Endothelial cell of umbilical vein (primary cell): ENCODE results near the gene BGN. TPM values are rescaled to one million over a fixed set of nuclear protein-coding genes. Genes with fewer than 3 reads are reported as not detected.

Experiments used
- BruUV-seq: library from RNA; stranded (reverse); fragments of 400-500 nt; replicated peaks from 2 replicates; lab custom pipeline; 2021; lab: Mats Ljungman, UMichigan
- CTCF ChIA-PET: fragments of 300-600, 350-600 bp; sonication (Branson Sonifier 250); formaldehyde crosslinking; loops from one replicate; lab custom pipeline; 2021; ENCODE audit warnings: antibody characterized with exemption, inconsistent platforms; lab: Charles Lee
- POLR2A ChIA-PET: fragments of 300-600, 350-600 bp; sonication (Branson Sonifier 250); formaldehyde crosslinking; loops from one replicate; lab custom pipeline; 2021; ENCODE audit warnings: antibody characterized with exemption, inconsistent platforms; lab: Charles Lee
- DNase-seq: peaks from one replicate; pipeline ENCODE4 v3.0.0-alpha.2; 2011; ENCODE audit warnings: low read depth, low spot score
- FAIRE-seq: peaks from 2 replicates; lab custom pipeline; 2011; peaks lifted over from hg19 to GRCh38; lab: Jason Lieb, UNC
- H2AFZ ChIP-seq: 2 replicates; pipeline ENCODE4 v1.6.0; 2012; ENCODE audit warnings: low read depth, low read length, control low read depth, inconsistent platforms
- H3K27ac ChIP-seq: 2 replicates; pipeline ENCODE4 v1.5.1; 2011; ENCODE audit warnings: low read depth, mild to moderate bottlenecking, control low read depth, low read length, moderate library complexity; ENCODE audit not compliant: insufficient read depth
- H3K27me3 ChIP-seq, 2 experiments: 2 replicates each; pipeline versions ENCODE4 v1.6.0 to v1.6.1; 2011; ENCODE audit warnings: low read length in 2 of 2, mixed read lengths in 1 of 2; ENCODE audit not compliant: control insufficient read depth in 2 of 2, insufficient read depth in 2 of 2
- H3K36me3 ChIP-seq, 2 experiments: 2 replicates in 1 of 2; 3 replicates in 1 of 2; pipeline ENCODE4 v1.5.1; 2011; ENCODE audit warnings: low read length in 2 of 2, mild to moderate bottlenecking in 1 of 2, moderate library complexity in 1 of 2; ENCODE audit not compliant: control insufficient read depth in 2 of 2, insufficient read depth in 2 of 2; ENCODE audit errors: extremely low read depth in 1 of 2
- H3K4me1 ChIP-seq: 3 replicates; pipeline ENCODE4 v1.5.1; 2011; ENCODE audit warnings: mild to moderate bottlenecking, low read length; ENCODE audit not compliant: control insufficient read depth, insufficient read depth; ENCODE audit errors: extremely low read depth
- H3K4me2 ChIP-seq: 2 replicates; pipeline ENCODE4 v1.6.1; 2011; ENCODE audit warnings: low read length, control low read depth, mixed read lengths; ENCODE audit not compliant: insufficient read depth
- H3K4me3 ChIP-seq, 3 experiments: fragments of 200-600 bp in 1 of 3; sonication (generic), shearing (Covaris generic) in 1 of 3; replicated peaks in 1 of 3; 2 replicates each; pipeline ENCODE4 v1.5.1; 2011 to 2016; ENCODE audit warnings: control low read depth in 3 of 3, low read length in 3 of 3, mild to moderate bottlenecking in 2 of 3, inconsistent platforms in 1 of 3, low read depth in 1 of 3, moderate library complexity in 1 of 3; ENCODE audit not compliant: insufficient read depth in 1 of 3
- H3K79me2 ChIP-seq: 2 replicates; pipeline ENCODE4 v1.6.0; 2012; ENCODE audit warnings: low read length, inconsistent platforms; ENCODE audit not compliant: control insufficient read depth, insufficient read depth
- H3K9ac ChIP-seq: replicated peaks from 2 replicates; pipeline ENCODE3; 2011; ENCODE audit warnings: low read length, control low read depth; ENCODE audit not compliant: insufficient read depth; ENCODE audit errors: extremely low read depth
- H3K9me1 ChIP-seq: replicated peaks from 3 replicates; pipeline ENCODE4 v1.6.0; 2011; ENCODE audit warnings: mild to moderate bottlenecking, low read length; ENCODE audit not compliant: control insufficient read depth, insufficient read depth; ENCODE audit errors: extremely low read depth
- H3K9me3 ChIP-seq: replicated peaks from 2 replicates; pipeline ENCODE4 v1.5.1; 2012; ENCODE audit warnings: low read length, inconsistent platforms; ENCODE audit not compliant: control insufficient read depth, insufficient read depth
- H4K20me1 ChIP-seq: replicated peaks from 2 replicates; pipeline ENCODE3; 2011; ENCODE audit warnings: mild to moderate bottlenecking, low read length; ENCODE audit not compliant: control insufficient read depth, insufficient read depth; ENCODE audit errors: extremely low read depth
- EZH2 ChIP-seq: IDR thresholded peaks from 2 replicates; pipeline ENCODE4 v1.6.1; 2012; ENCODE audit warnings: borderline replicate concordance, low read depth, mild to moderate bottlenecking, moderate library complexity, low read length, inconsistent platforms; ENCODE audit not compliant: severe bottlenecking
- FOS ChIP-seq: IDR thresholded peaks from 2 replicates; pipeline ENCODE4 v1.6.1; 2011; ENCODE audit warnings: mild to moderate bottlenecking, low read length, moderate library complexity, borderline replicate concordance; ENCODE audit not compliant: insufficient read depth
- GATA2 ChIP-seq: IDR thresholded peaks from 2 replicates; pipeline ENCODE4 v1.7.0; 2011; ENCODE audit warnings: low read depth, mild to moderate bottlenecking, moderate library complexity, mixed read lengths, low read length; ENCODE audit not compliant: insufficient read length, insufficient read depth
- JUN ChIP-seq: IDR thresholded peaks from 2 replicates; pipeline ENCODE4 v1.6.1; 2011; ENCODE audit warnings: borderline replicate concordance, low read depth; ENCODE audit not compliant: insufficient read length, insufficient read depth
- MAX ChIP-seq: IDR thresholded peaks from 2 replicates; pipeline ENCODE4 v1.6.1; 2011; ENCODE audit not compliant: insufficient read depth, insufficient read length
- MYC ChIP-seq: IDR thresholded peaks from one replicate; pipeline ENCODE4 v1.6.1; 2011; ENCODE audit warnings: mild to moderate bottlenecking, low read depth, low read length
- POLR2A ChIP-seq: IDR thresholded peaks from 2 replicates; pipeline ENCODE4 v1.6.1; 2012; ENCODE audit warnings: low read depth, mild to moderate bottlenecking, control low read depth, low read length
- POLR2AphosphoS5 ChIP-seq: IDR thresholded peaks from 2 replicates; pipeline ENCODE4 v1.6.1; 2012; ENCODE audit warnings: low read depth, mild to moderate bottlenecking, control low read depth, low read length, moderate library complexity; ENCODE audit not compliant: insufficient read depth
- dilution Hi-C: fragments of 300-500 bp; cut with MboI; formaldehyde crosslinking; loops from one replicate; pipeline ENCODE4 v1.15.0; 2019; ENCODE audit warnings: low sequenced_read_pairs; ENCODE audit not compliant: extremely low pct_ligation_motif_present
- intact Hi-C: fragments of 100-400 bp; cut with micrococcal nuclease; formaldehyde crosslinking; loops from one replicate; pipeline ENCODE4 v1.10.0; 2022
- polyA plus RNA-seq, 4 experiments: library from polyadenylated mRNA; depleted of rRNA in 3 of 4; stranded (reverse) in 3 of 4; unstranded in 1 of 4; fragments of >200 nt; gene quantifications; 2 replicates each; pipeline versions ENCODE4 v1.2.1 to v1.2.3, GENCODE V29; 2011 to 2012; ENCODE audit warnings: missing spikeins in 1 of 4
- total RNA-seq: library from RNA; stranded (reverse); gene quantifications from 2 replicates; pipeline ENCODE4 v1.2.3, GENCODE V29; 2021
- TF ChIP-seq, protein P1 (sequence below), 2 donors: IDR thresholded peaks; 1 replicate in 1 of 2; 2 replicates in 1 of 2; pipeline ENCODE4 v1.5.1; 2011; ENCODE audit warnings: low read length in 2 of 2, mild to moderate bottlenecking in 2 of 2, moderate library complexity in 2 of 2, control low read depth in 1 of 2, inconsistent platforms in 1 of 2, low read depth in 1 of 2; ENCODE audit not compliant: insufficient read depth in 1 of 2; ENCODE audit errors: extremely low read depth in 1 of 2

Gene BGN
- total and polyA plus RNA-seq, 2 donors (not counting 3 experiments of a cell fraction or from before 2014, with no cell fraction given) = 479 to 879 TPM

DNA sequence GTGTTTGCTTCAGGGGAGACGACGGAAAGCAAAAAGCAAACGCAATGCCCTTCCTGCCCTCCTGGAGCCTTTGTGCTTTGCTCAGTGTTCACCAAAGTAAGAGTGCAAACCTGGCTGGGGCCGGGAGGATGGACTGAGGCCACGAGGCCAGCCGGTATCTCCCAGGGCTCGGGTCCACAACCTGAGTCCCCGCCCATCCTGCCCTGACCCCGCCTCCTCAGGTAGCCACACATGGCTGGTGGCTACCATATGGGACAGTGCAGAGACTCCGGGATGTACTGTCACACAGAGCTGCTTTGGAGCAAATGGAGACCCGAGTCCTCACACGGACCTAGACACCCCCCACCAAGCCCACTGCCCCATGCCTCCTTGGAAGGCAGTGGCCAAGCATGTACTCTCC lies 27.5 kb downstream of the BGN start:
- no peak overlapping the region for H3K27ac ChIP-seq
- BruUV-seq = no TSS peak
- ChIA-PET CTCF (interaction anchor here (0.6 kb wide), 1 partner anchor 67 kb away, joined by 3 read pairs; no protein-coding TSS in a partner anchor), POLR2A (no interaction called here)
- H3K9ac ChIP-seq = no peak overlapping the region
- H3K9me3 ChIP-seq = no peaks in the 10 kb centered on the region
- no peak overlapping the region for H3K4me2 ChIP-seq
- intact Hi-C loops = no loop called here
- FAIRE-seq (no peak), DNase-seq (no peak)
- no peaks in the 10 kb centered on the region for H4K20me1 ChIP-seq
- no peak for TF ChIP-seq POLR2A
- no peak for TF ChIP-seq GATA2
- TF ChIP-seq POLR2AphosphoS5 = no peak
- TF ChIP-seq, protein P1, sequence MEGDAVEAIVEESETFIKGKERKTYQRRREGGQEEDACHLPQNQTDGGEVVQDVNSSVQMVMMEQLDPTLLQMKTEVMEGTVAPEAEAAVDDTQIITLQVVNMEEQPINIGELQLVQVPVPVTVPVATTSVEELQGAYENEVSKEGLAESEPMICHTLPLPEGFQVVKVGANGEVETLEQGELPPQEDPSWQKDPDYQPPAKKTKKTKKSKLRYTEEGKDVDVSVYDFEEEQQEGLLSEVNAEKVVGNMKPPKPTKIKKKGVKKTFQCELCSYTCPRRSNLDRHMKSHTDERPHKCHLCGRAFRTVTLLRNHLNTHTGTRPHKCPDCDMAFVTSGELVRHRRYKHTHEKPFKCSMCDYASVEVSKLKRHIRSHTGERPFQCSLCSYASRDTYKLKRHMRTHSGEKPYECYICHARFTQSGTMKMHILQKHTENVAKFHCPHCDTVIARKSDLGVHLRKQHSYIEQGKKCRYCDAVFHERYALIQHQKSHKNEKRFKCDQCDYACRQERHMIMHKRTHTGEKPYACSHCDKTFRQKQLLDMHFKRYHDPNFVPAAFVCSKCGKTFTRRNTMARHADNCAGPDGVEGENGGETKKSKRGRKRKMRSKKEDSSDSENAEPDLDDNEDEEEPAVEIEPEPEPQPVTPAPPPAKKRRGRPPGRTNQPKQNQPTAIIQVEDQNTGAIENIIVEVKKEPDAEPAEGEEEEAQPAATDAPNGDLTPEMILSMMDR (IDR thresholded peaks at IDR 0.05; ENCODE audit: extremely low read depth in 1 of 2, insufficient read depth in 1 of 2, low read depth in 1 of 2, low read length in 2 of 2) = no peak
- TF ChIP-seq JUN = no peak
- TF ChIP-seq MAX = no peak
- TF ChIP-seq FOS = no peak
- TF ChIP-seq MYC = no peak
- no peak for TF ChIP-seq EZH2
- H3K27me3 ChIP-seq = peaks cover 12 to 28% of the 10 kb centered on the region in 2 experiments
- dilution Hi-C loops = no loop called here
- no peaks in the 10 kb centered on the region for H3K9me1 ChIP-seq
- H3K36me3 ChIP-seq = no peaks in the 10 kb centered on the region
- H3K4me1 ChIP-seq = no peaks in the 10 kb centered on the region
- H2AFZ ChIP-seq = no peak overlapping the region
- no peaks in the 10 kb centered on the region for H3K79me2 ChIP-seq
- H3K4me3 ChIP-seq = no peak overlapping the region
